ENCODE measurements around the gene DUSP9. TPM values are rescaled to one million over a fixed set of nuclear protein-coding genes. Genes with fewer than 3 reads are reported as not detected.

The DUSP9 gene
- total RNA-seq: not detected in 2 replicates

GRCh38 chrX:153646620-153647373, at the start of gene DUSP9:
Gene DUSP9 (plus strand): TSS chrX:153647203. CDS start chrX:153647954, 751 bp downstream.

GRCh38 chrX:153598541-153599191, 48.3 kb upstream of the DUSP9 start, which contains the start of gene CCNQ:
Gene CCNQ (minus strand): TSS chrX:153599139. CDS start chrX:153599073, 66 bp downstream.

GRCh38 chrX:153673428-153674218, 26.6 kb downstream of the DUSP9 start, which contains the start of gene PNCK:
Gene PNCK (minus strand): TSS chrX:153673813. CDS start chrX:153673076, 737 bp downstream.

GRCh38 chrX:153687121-153688039, 40.4 kb downstream of the DUSP9 start, which contains the start of gene SLC6A8:
Gene SLC6A8 (plus strand): TSS chrX:153687926. CDS start chrX:153688575, 649 bp downstream.

Other genes starting within 250 kb of the DUSP9 start
- not detected in 2 replicates for gene PNMA6E, start 245.9 kb upstream of the DUSP9 start, total RNA-seq
- 0.14 and 0.28 TPM in 2 replicates for gene ZFP92, start 235.7 kb upstream of the DUSP9 start, total RNA-seq
- gene TREX2, start 201.1 kb upstream of the DUSP9 start, total RNA-seq: 1.4 and 1.8 TPM in 2 replicates
- 7.5 and 8.8 TPM in 2 replicates for gene HAUS7, start 176.6 kb upstream of the DUSP9 start, total RNA-seq
- gene BGN, start 152.2 kb upstream of the DUSP9 start, total RNA-seq: 2.0 and 9.0 TPM in 2 replicates
- gene ATP2B3, start 129.6 kb upstream of the DUSP9 start, total RNA-seq: under 0.01 TPM in 1 of 2 replicates, not detected in the other
- 33.7 and 40.0 TPM in 2 replicates for gene CCNQ, start 48.1 kb upstream of the DUSP9 start, total RNA-seq
- 0.14 and 0.74 TPM in 2 replicates for gene PNCK, start 26.6 kb downstream of the DUSP9 start, total RNA-seq
- gene SLC6A8, start 40.7 kb downstream of the DUSP9 start, total RNA-seq: 9.8 and 20.7 TPM in 2 replicates
- gene BCAP31, start 77.2 kb downstream of the DUSP9 start, total RNA-seq: 133 and 217 TPM in 2 replicates
- gene ABCD1, start 77.7 kb downstream of the DUSP9 start, total RNA-seq: 7.3 and 11.2 TPM in 2 replicates
- 1.3 and 3.9 TPM in 2 replicates for gene PLXNB3, start 117.0 kb downstream of the DUSP9 start, total RNA-seq
- 0.43 and 0.74 TPM in 2 replicates for gene SRPK3, start 133.8 kb downstream of the DUSP9 start, total RNA-seq
- gene IDH3G, start 147.2 kb downstream of the DUSP9 start, total RNA-seq: 47.7 and 52.5 TPM in 2 replicates
- gene SSR4, start 147.5 kb downstream of the DUSP9 start, total RNA-seq: 163 and 186 TPM in 2 replicates
- gene PDZD4, start 183.3 kb downstream of the DUSP9 start, total RNA-seq: 0.14 and 0.18 TPM in 2 replicates
- gene L1CAM, start 239.0 kb downstream of the DUSP9 start, total RNA-seq: 0.28 TPM in 2 replicates

All from smooth muscle cell of bladder (primary cell).